D721Med (cell line): Measurements from ENCODE around the gene VRTN.
"Not testable (repeated sequence)": the region's sequence is repeated elsewhere in the genome, so short reads cannot be mapped to it uniquely, and the experiment has no call there.

Experiments
- DNase-seq: peaks from one replicate; pipeline ENCODE4 v3.0.0; 2011; ENCODE audit warnings: low spot score; ENCODE audit not compliant: insufficient read length
- FAIRE-seq: peaks from 2 replicates; lab custom pipeline; 2011; peaks lifted over from hg19 to GRCh38; lab: Jason Lieb, UNC
- CTCF ChIP-seq: IDR thresholded peaks from 2 replicates; pipeline ENCODE4 v1.5.1; 2012; ENCODE audit warnings: mild to moderate bottlenecking, control low read depth; ENCODE audit not compliant: insufficient read depth; ENCODE audit errors: missing control alignments

VRTN gene

DNA sequence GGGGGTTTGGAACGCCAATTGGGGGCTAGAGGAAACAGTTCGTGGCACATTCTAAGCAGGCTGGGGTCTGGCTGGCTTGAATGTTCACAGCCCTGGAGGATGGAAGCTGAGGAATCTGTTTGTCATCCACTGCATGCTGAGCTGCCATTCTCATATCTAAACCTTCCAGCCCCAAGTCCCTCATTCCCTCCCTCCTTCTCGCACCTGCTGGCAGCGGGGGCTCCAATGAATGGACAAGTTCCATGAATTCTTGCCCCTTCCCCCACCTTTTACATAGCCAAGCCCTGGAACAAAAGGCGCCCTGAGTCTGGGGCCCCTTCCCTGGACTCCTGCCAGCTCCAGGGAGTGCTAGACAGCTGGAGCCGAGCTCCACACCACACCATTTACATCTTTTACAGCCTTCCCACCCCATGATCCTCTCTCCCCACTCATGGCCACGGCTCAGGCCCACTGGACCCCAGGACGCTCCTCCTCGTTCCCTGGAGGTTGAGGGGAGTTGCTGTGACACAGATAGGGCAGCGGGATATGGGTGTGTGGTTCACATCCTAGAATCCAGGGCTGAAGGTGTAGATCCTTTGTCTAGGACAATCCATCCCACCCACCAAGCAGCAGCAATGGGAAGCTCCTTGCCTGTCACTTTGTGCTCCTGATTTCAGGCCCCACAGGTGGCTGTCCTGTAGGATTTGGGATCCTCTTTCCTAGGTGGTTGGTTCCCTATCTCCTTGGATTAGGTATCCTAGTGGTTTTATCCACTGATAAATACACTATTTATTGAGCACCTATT lies 21.7 kb upstream of the VRTN start:
- no peak for FAIRE-seq
- no peak for TF ChIP-seq CTCF
- DNase-seq: no peak

DNA sequence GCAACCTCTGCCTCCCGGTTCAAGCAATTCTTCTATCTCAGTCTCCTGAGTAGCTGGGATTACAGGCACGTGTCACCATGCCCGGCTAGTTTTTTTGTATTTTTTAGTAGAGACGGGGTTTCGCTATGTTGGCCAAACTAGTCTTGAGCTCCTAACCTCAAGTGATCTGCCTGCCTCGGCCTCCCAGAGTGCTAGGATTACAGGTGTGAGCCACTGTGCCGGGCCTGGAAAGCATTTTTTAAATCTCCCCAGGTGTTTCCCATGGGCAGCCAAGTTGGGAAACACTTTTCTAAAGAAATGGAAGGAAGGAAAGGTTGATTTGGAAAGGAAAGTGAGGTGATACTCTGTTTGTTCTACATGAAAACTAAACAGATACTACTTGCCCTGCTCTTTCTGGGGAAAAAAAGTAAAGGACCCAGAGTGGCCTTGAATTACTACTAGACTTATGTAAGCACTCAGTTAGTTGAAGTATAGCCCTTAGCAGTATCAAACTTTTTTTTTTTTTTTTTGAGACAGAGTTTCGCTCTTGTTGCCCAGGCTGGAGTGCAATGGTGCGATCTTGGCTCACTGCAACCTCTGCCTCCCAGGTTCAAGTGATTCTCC lies 18.2 kb upstream of the VRTN start:
- not testable (repeated sequence) for FAIRE-seq, DNase-seq

GRCh38 chr14:74333909-74334308 lies 14.4 kb upstream of the VRTN start:
- TF ChIP-seq CTCF: no peak
- FAIRE-seq (no peak), DNase-seq (no peak)

- FAIRE-seq (no peak), DNase-seq (no peak)
- TF ChIP-seq CTCF: no peak
These were observed 1.9 kb upstream of the VRTN start for GRCh38 chr14:74346341-74346740.

- no peak for FAIRE-seq
- TF ChIP-seq CTCF: no peak
- no peak for DNase-seq
These were observed 1.0 kb upstream of the VRTN start for GRCh38 chr14:74347097-74347794.

DNA sequence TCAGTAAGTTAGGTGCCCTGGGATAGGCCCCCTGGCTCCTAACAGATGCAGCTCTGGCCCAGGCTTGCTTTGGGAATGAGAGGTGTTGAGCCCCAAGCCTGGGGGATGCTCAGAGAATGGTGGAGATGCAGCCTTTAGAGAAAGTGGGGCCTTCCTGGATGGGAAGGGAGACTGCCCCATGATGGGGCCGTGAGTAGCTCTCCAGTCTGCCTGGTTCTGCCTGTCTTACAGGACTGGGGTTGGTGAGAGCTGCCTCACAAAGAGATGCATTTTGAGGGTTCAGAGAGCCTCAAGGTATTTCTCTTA lies 523 bp upstream of the VRTN start:
- DNase-seq: no peak
- no peak for TF ChIP-seq CTCF
- FAIRE-seq: no peak

- FAIRE-seq (no peak), DNase-seq (no peak)
- no peak for TF ChIP-seq CTCF
These were observed 628 bp downstream of the VRTN start for GRCh38 chr14:74348735-74349463.
